HT-29 (cell line): ENCODE data around the gene GEMIN7. TPM values are rescaled to one million over a fixed set of nuclear protein-coding genes. Genes with fewer than 3 reads are reported as not detected.

Experiments used
- DNase-seq: peaks from one replicate; pipeline ENCODE4 v3.0.0-alpha.2; 2015; ENCODE audit warnings: low spot score
- small RNA-seq: library from RNA; depleted of rRNA; stranded (forward); fragments of <200 nt; gene quantifications from one replicate; pipeline ENCODE3, GENCODE V24; 2014
- total RNA-seq: library from RNA; depleted of rRNA; stranded (reverse); fragments of >200 nt; shearing (Covaris generic); gene quantifications from 2 replicates; pipeline ENCODE4 v1.2.3, GENCODE V29; 2014; rRNA removed

GEMIN7 gene
- total RNA-seq, 1 experiment from 2014 or later: 113 TPM

GRCh38 chr19:45126654-45127053 is 47.6 kb downstream of the GEMIN7 start:
- no peak for DNase-seq

GRCh38 chr19:45128146-45128545 is 49.1 kb downstream of the GEMIN7 start:
- no peak for DNase-seq

- DNase-seq: no peak
Observed at GRCh38 chr19:45128806-45129205, 49.7 kb downstream of the GEMIN7 start.

GRCh38 chr19:45130236-45130635 is 51.2 kb downstream of the GEMIN7 start:
- no peak for DNase-seq

- DNase-seq: peak; percentile 76
Observed at GRCh38 chr19:45130888-45131615, 52.0 kb downstream of the GEMIN7 start.

- DNase-seq: no peak
Observed at GRCh38 chr19:45133661-45134060, 54.6 kb downstream of the GEMIN7 start.

GRCh38 chr19:45135176-45135885 is 56.3 kb downstream of the GEMIN7 start:
- DNase-seq: no peak

GRCh38 chr19:45136507-45137178 is 57.6 kb downstream of the GEMIN7 start:
- DNase-seq: no peak

GRCh38 chr19:45137179-45137761 is 58.2 kb downstream of the GEMIN7 start:
- DNase-seq: no peak

- peak; percentile 42 for DNase-seq
Observed at GRCh38 chr19:45138303-45138751, 59.3 kb downstream of the GEMIN7 start.

GRCh38 chr19:45139286-45140143 is 60.5 kb downstream of the GEMIN7 start:
- DNase-seq: no peak

GRCh38 chr19:45140144-45140503 is 61.1 kb downstream of the GEMIN7 start:
- DNase-seq: no peak

- no peak for DNase-seq
Observed at GRCh38 chr19:45140533-45140932, 61.5 kb downstream of the GEMIN7 start.

Small RNA genes lying within 50 kb of the gene (small RNA-seq; reads per million reads assigned to genes)
- not detected for gene RNU6-611P

Other genes with a start within 250 kb of the GEMIN7 start
- gene NECTIN2, start 233.0 kb upstream of the GEMIN7 start, total RNA-seq: 603 and 664 TPM in 2 replicates
- gene TOMM40, start 188.0 kb upstream of the GEMIN7 start, total RNA-seq: 467 and 469 TPM in 2 replicates
- gene APOE, start 173.5 kb upstream of the GEMIN7 start, total RNA-seq: 1.5 and 2.5 TPM in 2 replicates
- gene APOC1, start 164.7 kb upstream of the GEMIN7 start, total RNA-seq: 0.28 and 2.0 TPM in 2 replicates
- not detected in 2 replicates for gene APOC4, start 137.0 kb upstream of the GEMIN7 start, total RNA-seq
- gene APOC2, start 133.2 kb upstream of the GEMIN7 start, total RNA-seq: not detected in 2 replicates
- gene CLPTM1, start 123.9 kb upstream of the GEMIN7 start, total RNA-seq: 104 and 106 TPM in 2 replicates
- gene RELB, start 77.8 kb upstream of the GEMIN7 start, total RNA-seq: 11.4 and 18.8 TPM in 2 replicates
- 90.2 and 99.9 TPM in 2 replicates for gene CLASRP, start 40.2 kb upstream of the GEMIN7 start, total RNA-seq
- gene ZNF296, start 2.8 kb upstream of the GEMIN7 start, total RNA-seq: 1.5 and 1.7 TPM in 2 replicates
- 108 and 128 TPM in 2 replicates for gene PPP1R37, start 13.9 kb downstream of the GEMIN7 start, total RNA-seq
- 1.4 and 6.7 TPM in 2 replicates for gene NKPD1, start 81.7 kb downstream of the GEMIN7 start, total RNA-seq
- gene TRAPPC6A, start 99.0 kb downstream of the GEMIN7 start, total RNA-seq: 34.2 and 51.1 TPM in 2 replicates
- gene BLOC1S3, start 99.5 kb downstream of the GEMIN7 start, total RNA-seq: 13.7 and 21.5 TPM in 2 replicates
- not detected in 2 replicates for gene EXOC3L2, start 166.1 kb downstream of the GEMIN7 start, total RNA-seq
- 8.3 and 9.5 TPM in 2 replicates for gene MARK4, start 172.0 kb downstream of the GEMIN7 start, total RNA-seq
- not detected in 2 replicates for gene CKM, start 243.6 kb downstream of the GEMIN7 start, total RNA-seq